ENCODE data around the gene KLC1. TPM values are rescaled to one million over a fixed set of nuclear protein-coding genes. Genes with fewer than 3 reads are reported as not detected.

The KLC1 gene
- total and polyA plus RNA-seq, 11 donors = 127 to 241 (median 158) TPM

- no peak for TF ChIP-seq CTCF (IDR thresholded peaks at IDR 0.05)
- TF ChIP-seq POLR2A (IDR thresholded peaks at IDR 0.05) = no peak
- H3K4me1 ChIP-seq = peaks cover 0 to 59% (median 21%) of the 10 kb centered on the region in 12 donors
- H3K4me3 ChIP-seq = no peak overlapping the region
- no peaks in the 10 kb centered on the region for H3K9me3 ChIP-seq
- intact Hi-C loops (cut with DNase I) = loop anchor here in 4 of 10 donors (5.0 to 10.0 kb wide), 4 partner anchors 40 to 112 kb away; partner anchors contain the start of gene KLC1 (in 1 of the 4)
- no peak overlapping the region for H3K27ac ChIP-seq
- H3K27me3 ChIP-seq = no peaks in the 10 kb centered on the region
- ATAC-seq (no peak), DNase-seq (no peak)
- 64 to 76% (median 70%) methylated on average over 19 of the region's 19 CpGs for WGBS, 4 donors
- peaks cover 0 to 99% (median 86%) of the 10 kb centered on the region in 9 donors for H3K36me3 ChIP-seq
Measured at GRCh38 chr14:103686831-103687485, 57.9 kb downstream of the KLC1 start.

- no peak for TF ChIP-seq POLR2A (IDR thresholded peaks at IDR 0.05)
- TF ChIP-seq CTCF (IDR thresholded peaks at IDR 0.05) = no peak
- DNase-seq = no peak
- H3K4me3 ChIP-seq = no peak overlapping the region
- H3K27me3 ChIP-seq = no peaks in the 10 kb centered on the region
- peaks cover 0 to 100% (median 86%) of the 10 kb centered on the region in 9 donors for H3K36me3 ChIP-seq
- no peaks in the 10 kb centered on the region for H3K9me3 ChIP-seq
- intact Hi-C loops (cut with DNase I) = loop anchor here in 4 of 10 donors (5.0 to 10.0 kb wide), 4 partner anchors 40 to 113 kb away; partner anchors contain the start of gene KLC1 (in 1 of the 4)
- peaks cover 0 to 59% (median 21%) of the 10 kb centered on the region in 12 donors for H3K4me1 ChIP-seq
- H3K27ac ChIP-seq = peak overlapping the region in 3 of 12 donors; percentile 12 to 26 (median 13)
- peak in 3 of 4 donors; percentile 48 to 53 (median 49) for ATAC-seq
- WGBS, 4 donors = 65 to 83% (median 72%) methylated on average over 4 of the region's 4 CpGs
Measured at GRCh38 chr14:103687712-103688111, 58.7 kb downstream of the KLC1 start.

- no peaks in the 10 kb centered on the region for H3K9me3 ChIP-seq
- peaks cover 0 to 100% (median 86%) of the 10 kb centered on the region in 9 donors for H3K36me3 ChIP-seq
- ATAC-seq = no peak
- H3K4me1 ChIP-seq = peaks cover 0 to 59% (median 21%) of the 10 kb centered on the region in 12 donors
- no peak for TF ChIP-seq POLR2A (IDR thresholded peaks at IDR 0.05)
- no peak for TF ChIP-seq CTCF (IDR thresholded peaks at IDR 0.05)
- no peak for DNase-seq
- 84 to 94% (median 90%) methylated on average over 5 of the region's 5 CpGs for WGBS, 4 donors
- H3K4me3 ChIP-seq = no peak overlapping the region
- H3K27ac ChIP-seq = no peak overlapping the region
- intact Hi-C loops (cut with DNase I) = loop anchor here in 4 of 10 donors (5.0 to 10.0 kb wide), 4 partner anchors 41 to 114 kb away; partner anchors contain the start of gene KLC1 (in 1 of the 4)
- no peaks in the 10 kb centered on the region for H3K27me3 ChIP-seq
Measured at GRCh38 chr14:103688441-103688840, 59.4 kb downstream of the KLC1 start.

Measured in heart left ventricle (tissue), 16 donors.